NCI-H1092 (cell line): Measurements from ENCODE around the gene CCDC92.

Source experiments
- DNase-seq: peaks from one replicate; lab custom pipeline; 2025; lab: John Stamatoyannopoulos, UW

The CCDC92 gene

GRCh38 chr12:123972457-123973401 is at the start of gene CCDC92, which contains the start of gene ZNF664:
Gene CCDC92, minus strand, starts transcription at chr12:123972831. Its CDS starts 28,526 bp downstream, at chr12:123944305.
Gene ZNF664, plus strand, starts transcription at chr12:123973215. Its CDS starts 38,930 bp downstream, at chr12:124012145.
- DNase-seq: peak; percentile 87

- no peak for DNase-seq
Observed at GRCh38 chr12:124022161-124022560, 49.5 kb upstream of the CCDC92 start.

- DNase-seq: no peak
Observed at GRCh38 chr12:124021007-124021406, 48.4 kb upstream of the CCDC92 start.

GRCh38 chr12:124020514-124020949 is 47.9 kb upstream of the CCDC92 start:
- no peak for DNase-seq

- no peak for DNase-seq
Observed at GRCh38 chr12:124019115-124019514, 46.5 kb upstream of the CCDC92 start.

GRCh38 chr12:124018539-124018938 is 45.9 kb upstream of the CCDC92 start:
- DNase-seq: no peak

GRCh38 chr12:124017064-124017463 is 44.4 kb upstream of the CCDC92 start:
- DNase-seq: no peak

GRCh38 chr12:124015494-124016461 is 43.1 kb upstream of the CCDC92 start:
- no peak for DNase-seq

GRCh38 chr12:124013073-124013472 is 40.4 kb upstream of the CCDC92 start:
- DNase-seq: no peak

- DNase-seq: no peak
Observed at GRCh38 chr12:124011435-124012115, 38.9 kb upstream of the CCDC92 start.

- no peak for DNase-seq
Observed at GRCh38 chr12:124010687-124011086, 38.1 kb upstream of the CCDC92 start.

- DNase-seq: no peak
Observed at GRCh38 chr12:124009781-124010180, 37.1 kb upstream of the CCDC92 start.

GRCh38 chr12:124008595-124008994 is 36.0 kb upstream of the CCDC92 start:
- DNase-seq: no peak

- no peak for DNase-seq
Observed at GRCh38 chr12:124007826-124008570, 35.4 kb upstream of the CCDC92 start.

- DNase-seq: no peak
Observed at GRCh38 chr12:124006846-124007713, 34.4 kb upstream of the CCDC92 start.

GRCh38 chr12:124006085-124006845 is 33.6 kb upstream of the CCDC92 start:
- DNase-seq: no peak

GRCh38 chr12:124004233-124004875 is 31.7 kb upstream of the CCDC92 start:
- no peak for DNase-seq

- DNase-seq: no peak
Observed at GRCh38 chr12:124002654-124003053, 30.0 kb upstream of the CCDC92 start.
